WI38 (cell line): Measurements from ENCODE around the gene UNC5A.

Experiments
- H3K4me3 ChIP-seq: 2 replicates; pipeline ENCODE4 v1.5.1; 2011; ENCODE audit warnings: low read depth, mild to moderate bottlenecking, control low read depth, low read length
- TF ChIP-seq, protein P1 (sequence below): IDR thresholded peaks from 2 replicates; pipeline ENCODE4 v1.5.1; 2012; ENCODE audit warnings: low read depth, mild to moderate bottlenecking, control low read depth, low read length

Gene UNC5A

DNA sequence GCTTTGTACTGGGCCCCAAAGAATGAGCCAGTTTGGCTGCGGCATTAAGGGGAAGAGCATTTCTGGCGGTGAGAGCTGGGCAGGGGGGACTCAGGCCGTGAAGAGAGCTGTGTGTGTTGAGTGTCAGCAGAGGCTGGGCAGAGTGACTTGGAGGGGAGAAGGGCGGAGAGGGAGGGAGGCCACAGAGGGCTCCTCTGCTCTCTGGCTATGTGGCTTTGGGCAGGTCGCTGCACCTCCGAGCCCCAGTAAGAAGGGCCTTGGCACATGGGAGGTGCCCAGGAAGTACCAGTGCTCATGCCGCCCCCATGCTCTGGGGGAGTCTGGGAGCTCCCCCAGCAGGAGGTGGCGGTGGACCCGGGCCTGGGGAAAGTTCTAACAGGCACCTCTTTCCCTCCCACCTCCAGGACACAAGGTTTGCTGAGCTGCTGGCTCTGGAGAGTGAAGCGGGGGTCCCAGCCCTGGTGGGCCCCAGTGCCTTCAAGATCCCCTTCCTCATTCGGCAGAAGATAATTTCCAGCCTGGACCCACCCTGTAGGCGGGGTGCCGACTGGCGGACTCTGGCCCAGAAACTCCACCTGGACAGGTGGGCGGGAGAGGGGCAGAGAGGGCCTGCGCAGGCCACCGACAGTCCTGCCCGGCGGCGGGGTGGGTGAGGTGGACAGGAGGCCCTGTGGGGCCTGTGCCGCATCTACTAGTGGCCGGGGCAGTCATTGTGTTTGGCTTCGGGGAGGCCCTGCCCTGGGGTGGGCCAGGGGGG, 68.7 kb downstream of the UNC5A start:
- TF ChIP-seq, protein P1, sequence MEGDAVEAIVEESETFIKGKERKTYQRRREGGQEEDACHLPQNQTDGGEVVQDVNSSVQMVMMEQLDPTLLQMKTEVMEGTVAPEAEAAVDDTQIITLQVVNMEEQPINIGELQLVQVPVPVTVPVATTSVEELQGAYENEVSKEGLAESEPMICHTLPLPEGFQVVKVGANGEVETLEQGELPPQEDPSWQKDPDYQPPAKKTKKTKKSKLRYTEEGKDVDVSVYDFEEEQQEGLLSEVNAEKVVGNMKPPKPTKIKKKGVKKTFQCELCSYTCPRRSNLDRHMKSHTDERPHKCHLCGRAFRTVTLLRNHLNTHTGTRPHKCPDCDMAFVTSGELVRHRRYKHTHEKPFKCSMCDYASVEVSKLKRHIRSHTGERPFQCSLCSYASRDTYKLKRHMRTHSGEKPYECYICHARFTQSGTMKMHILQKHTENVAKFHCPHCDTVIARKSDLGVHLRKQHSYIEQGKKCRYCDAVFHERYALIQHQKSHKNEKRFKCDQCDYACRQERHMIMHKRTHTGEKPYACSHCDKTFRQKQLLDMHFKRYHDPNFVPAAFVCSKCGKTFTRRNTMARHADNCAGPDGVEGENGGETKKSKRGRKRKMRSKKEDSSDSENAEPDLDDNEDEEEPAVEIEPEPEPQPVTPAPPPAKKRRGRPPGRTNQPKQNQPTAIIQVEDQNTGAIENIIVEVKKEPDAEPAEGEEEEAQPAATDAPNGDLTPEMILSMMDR: no peak
- H3K4me3 ChIP-seq: no peak overlapping the region

- TF ChIP-seq, protein P1: no peak
- H3K4me3 ChIP-seq: no peak overlapping the region
Measured at GRCh38 chr5:176879663-176880361, 69.5 kb downstream of the UNC5A start.

DNA sequence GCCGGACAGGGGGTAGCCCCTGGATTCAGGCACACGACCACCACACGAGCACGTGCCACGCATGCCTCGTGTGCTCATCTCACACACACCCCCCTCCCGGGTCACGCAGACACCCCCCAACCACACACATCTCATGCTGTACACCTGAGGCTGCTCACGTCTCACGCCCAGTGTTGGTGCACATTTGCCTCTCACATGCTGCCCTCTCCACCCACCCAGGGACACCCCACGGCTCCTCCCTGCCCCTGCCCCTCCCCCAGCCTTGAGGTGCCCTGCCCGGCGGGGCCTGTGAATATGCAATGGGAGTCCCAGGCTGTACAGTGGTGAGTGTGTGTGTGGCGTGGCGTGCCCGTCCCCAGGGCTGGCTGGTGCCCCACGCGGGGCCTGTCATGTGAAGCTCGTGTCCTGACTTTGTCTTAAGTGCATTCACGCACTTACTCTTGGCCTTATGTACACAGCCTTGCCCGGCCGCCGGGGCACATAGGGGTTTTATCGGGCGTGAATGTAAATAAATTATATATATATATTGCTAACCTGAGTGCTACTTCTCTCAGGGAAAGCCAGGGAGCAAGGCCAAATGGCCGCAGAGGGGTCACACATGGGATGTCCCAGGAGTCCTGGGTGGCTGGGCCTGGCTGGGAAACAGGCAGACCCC, 70.1 kb downstream of the UNC5A start:
- TF ChIP-seq, protein P1: no peak
- H3K4me3 ChIP-seq: no peak overlapping the region

- no peak overlapping the region for H3K4me3 ChIP-seq
- TF ChIP-seq, protein P1: no peak
Measured at GRCh38 chr5:176881021-176881749, 70.8 kb downstream of the UNC5A start.

DNA sequence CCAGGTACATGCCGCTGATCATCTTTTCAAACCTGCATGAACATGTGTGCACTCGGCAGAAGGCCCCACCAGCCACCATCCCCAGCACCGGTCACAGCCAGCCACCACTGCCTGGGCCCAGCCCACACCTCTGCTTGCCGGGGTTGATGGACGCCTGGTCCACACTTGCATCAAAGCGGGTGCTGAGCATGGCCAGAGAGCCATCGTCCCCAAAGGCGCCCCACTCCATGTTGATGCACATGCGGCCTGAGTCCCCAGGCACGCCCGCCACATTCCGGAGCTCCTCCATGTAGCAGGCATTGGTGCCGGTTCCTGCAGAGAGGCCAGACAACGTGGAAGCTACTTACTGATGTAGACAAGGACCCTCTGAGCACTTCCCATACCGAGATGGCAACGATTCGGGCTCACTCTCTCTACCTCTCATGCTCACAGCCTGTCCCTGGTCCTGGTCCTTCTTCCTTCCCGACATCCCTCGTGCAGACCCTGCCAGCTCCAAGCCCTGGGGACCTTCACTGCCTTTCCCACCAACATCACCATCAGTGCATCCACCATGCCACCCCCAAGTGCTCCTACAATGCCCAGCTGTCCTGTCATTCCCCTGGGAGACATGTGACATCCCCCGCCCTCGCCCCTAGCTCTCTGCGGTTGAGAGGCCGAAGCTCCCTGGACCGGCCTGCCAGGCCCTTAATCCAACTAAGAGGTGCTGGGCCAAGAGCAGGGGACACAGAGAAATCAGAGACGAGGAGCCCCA, 71.6 kb downstream of the UNC5A start:
- no peak overlapping the region for H3K4me3 ChIP-seq
- TF ChIP-seq, protein P1: no peak

DNA sequence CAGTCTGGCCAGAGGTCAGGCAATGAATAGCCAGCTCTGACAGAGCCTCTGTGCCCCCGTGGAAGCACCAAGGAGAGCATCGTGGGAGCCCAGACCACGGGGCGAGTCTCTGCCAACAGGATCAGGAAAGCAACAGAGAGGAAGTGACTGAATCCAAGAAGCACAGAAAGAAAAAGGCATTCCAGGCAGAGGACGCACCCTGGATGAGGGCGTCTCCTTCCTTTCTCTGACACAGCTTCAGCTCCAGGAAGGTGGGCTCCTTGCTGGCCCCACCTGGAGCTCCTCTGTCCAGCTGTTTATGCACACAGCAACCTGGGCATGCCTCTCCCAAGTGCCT, 72.2 kb downstream of the UNC5A start:
- TF ChIP-seq, protein P1: no peak
- H3K4me3 ChIP-seq: no peak overlapping the region
